ENCODE results near the gene CEP350.

DNA sequence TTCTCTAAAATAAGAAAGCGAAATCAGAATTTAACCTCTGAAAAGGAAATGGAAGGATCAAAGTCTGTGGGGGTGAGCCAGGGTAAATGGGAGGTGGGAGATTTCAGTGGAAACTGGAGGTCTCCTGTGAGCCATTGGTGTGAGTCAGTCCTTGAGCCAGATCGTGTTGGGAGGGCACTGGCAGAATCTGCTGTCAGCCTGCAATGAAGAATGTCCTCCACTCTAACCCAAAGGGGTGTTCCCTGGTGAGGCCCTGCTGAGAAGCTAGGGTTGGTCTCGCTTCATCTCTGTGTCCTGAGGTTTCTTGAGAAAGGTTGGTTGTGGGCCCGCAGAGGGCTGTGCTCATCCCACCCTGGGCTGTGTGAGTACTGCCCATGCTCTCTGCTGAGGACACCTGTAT is 202.5 kb downstream of the CEP350 start:
- TF ChIP-seq EP300 (IDR thresholded peaks at IDR 0.05) (no peak), POLR2AphosphoS5 (IDR thresholded peaks at IDR 0.05) (no peak), POLR2A (IDR thresholded peaks at IDR 0.05) (no peak)
- TF ChIP-seq, protein P1, sequence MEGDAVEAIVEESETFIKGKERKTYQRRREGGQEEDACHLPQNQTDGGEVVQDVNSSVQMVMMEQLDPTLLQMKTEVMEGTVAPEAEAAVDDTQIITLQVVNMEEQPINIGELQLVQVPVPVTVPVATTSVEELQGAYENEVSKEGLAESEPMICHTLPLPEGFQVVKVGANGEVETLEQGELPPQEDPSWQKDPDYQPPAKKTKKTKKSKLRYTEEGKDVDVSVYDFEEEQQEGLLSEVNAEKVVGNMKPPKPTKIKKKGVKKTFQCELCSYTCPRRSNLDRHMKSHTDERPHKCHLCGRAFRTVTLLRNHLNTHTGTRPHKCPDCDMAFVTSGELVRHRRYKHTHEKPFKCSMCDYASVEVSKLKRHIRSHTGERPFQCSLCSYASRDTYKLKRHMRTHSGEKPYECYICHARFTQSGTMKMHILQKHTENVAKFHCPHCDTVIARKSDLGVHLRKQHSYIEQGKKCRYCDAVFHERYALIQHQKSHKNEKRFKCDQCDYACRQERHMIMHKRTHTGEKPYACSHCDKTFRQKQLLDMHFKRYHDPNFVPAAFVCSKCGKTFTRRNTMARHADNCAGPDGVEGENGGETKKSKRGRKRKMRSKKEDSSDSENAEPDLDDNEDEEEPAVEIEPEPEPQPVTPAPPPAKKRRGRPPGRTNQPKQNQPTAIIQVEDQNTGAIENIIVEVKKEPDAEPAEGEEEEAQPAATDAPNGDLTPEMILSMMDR (IDR thresholded peaks at IDR 0.05) = no peak
